ENCODE measurements around the gene ADAD2.

GRCh38 chr16:84161037-84161436 lies 29.9 kb upstream of the ADAD2 start:
- TF ChIP-seq CTCF (tag by site-specific recombination; IDR thresholded peaks at IDR 0.05) (no peak), ZNF629 (tag by site-specific recombination; IDR thresholded peaks at IDR 0.05) (no peak), ZNF274 (IDR thresholded peaks at IDR 0.05; ENCODE audit: low read length) (no peak), ZNF274 (tag by site-specific recombination; IDR thresholded peaks at IDR 0.05; ENCODE audit: borderline replicate concordance) (no peak), KLF10 (tag by site-specific recombination; IDR thresholded peaks at IDR 0.05) (no peak), ZNF423 (tag by site-specific recombination; IDR thresholded peaks at IDR 0.05) (no peak), KLF16 (tag by site-specific recombination; IDR thresholded peaks at IDR 0.05) (no peak), ZNF350 (tag by site-specific recombination; IDR thresholded peaks at IDR 0.05) (no peak), ZBTB49 (tag by site-specific recombination; IDR thresholded peaks at IDR 0.05; ENCODE audit: low read depth) (no peak), ZNF707 (tag by site-specific recombination; IDR thresholded peaks at IDR 0.05) (no peak), MYNN (tag by site-specific recombination; IDR thresholded peaks at IDR 0.05; ENCODE audit: borderline replicate concordance) (no peak), ZNF23 (tag by site-specific recombination; IDR thresholded peaks at IDR 0.05; ENCODE audit: borderline replicate concordance) (no peak), ZNF132 (tag by site-specific recombination; IDR thresholded peaks at IDR 0.05; ENCODE audit: borderline replicate concordance) (no peak), PRDM4 (tag by site-specific recombination; IDR thresholded peaks at IDR 0.05) (no peak), ZNF19 (tag by site-specific recombination; IDR thresholded peaks at IDR 0.05; ENCODE audit: low read depth) (no peak)

All from HEK293 (cell line).